ENCODE results near the gene FAM162B.

The FAM162B gene

GRCh38 chr6:116764961-116765841 is at the start of gene FAM162B:
TSS of gene FAM162B (minus strand) at chr6:116765719. CDS start at chr6:116765576, 143 bp downstream.
- H3K27ac ChIP-seq: no peak within 1 kb of the TSS
- TF ChIP-seq CTCF (conservative IDR thresholded peaks at IDR 0.05): no peak

- TF ChIP-seq CTCF (conservative IDR thresholded peaks at IDR 0.05): no peak
- H3K27ac ChIP-seq: no peak overlapping the region
Observed at GRCh38 chr6:116812051-116812650, 46.6 kb upstream of the FAM162B start.

- no peak for TF ChIP-seq CTCF (conservative IDR thresholded peaks at IDR 0.05)
- peak overlapping the region; percentile 11; the same call in 1 of the 2 replicates for H3K27ac ChIP-seq
Observed at GRCh38 chr6:116801971-116802370, 36.5 kb upstream of the FAM162B start.

GRCh38 chr6:116799945-116800344 is 34.4 kb upstream of the FAM162B start:
- TF ChIP-seq CTCF (conservative IDR thresholded peaks at IDR 0.05): no peak

GRCh38 chr6:116797585-116797984 is 32.1 kb upstream of the FAM162B start:
- H3K27ac ChIP-seq: no peak overlapping the region
- TF ChIP-seq CTCF (conservative IDR thresholded peaks at IDR 0.05): no peak

More at GRCh38 chr6:116799945-116800344, 34.4 kb upstream of the FAM162B start:
- no peak overlapping the region for H3K27ac ChIP-seq

GRCh38 chr6:116793224-116793623 is 27.7 kb upstream of the FAM162B start:
- TF ChIP-seq CTCF (conservative IDR thresholded peaks at IDR 0.05): no peak
- peak overlapping the region; percentile 54 for H3K27ac ChIP-seq

- no peak for TF ChIP-seq CTCF (conservative IDR thresholded peaks at IDR 0.05)
- no peak overlapping the region for H3K27ac ChIP-seq
Observed at GRCh38 chr6:116783852-116784251, 18.3 kb upstream of the FAM162B start.

Measured in VCaP (cell line).